ENCODE data around the gene ALDH6A1. TPM values are rescaled to one million over a fixed set of nuclear protein-coding genes. Genes with fewer than 3 reads are reported as not detected.

Gene ALDH6A1
- total RNA-seq, 1 experiment from 2014 or later, result 8.2 TPM

GRCh38 chr14:74049876-74050495, 34.3 kb downstream of the ALDH6A1 start:
- DNase-seq (ENCODE audit: low read depth), result no peak

- no peak for DNase-seq (ENCODE audit: low read depth)
Measured at GRCh38 chr14:74048281-74048680, 36.0 kb downstream of the ALDH6A1 start.

GRCh38 chr14:74045522-74045921, 38.7 kb downstream of the ALDH6A1 start:
- DNase-seq (ENCODE audit: low read depth), result no peak

DNA sequence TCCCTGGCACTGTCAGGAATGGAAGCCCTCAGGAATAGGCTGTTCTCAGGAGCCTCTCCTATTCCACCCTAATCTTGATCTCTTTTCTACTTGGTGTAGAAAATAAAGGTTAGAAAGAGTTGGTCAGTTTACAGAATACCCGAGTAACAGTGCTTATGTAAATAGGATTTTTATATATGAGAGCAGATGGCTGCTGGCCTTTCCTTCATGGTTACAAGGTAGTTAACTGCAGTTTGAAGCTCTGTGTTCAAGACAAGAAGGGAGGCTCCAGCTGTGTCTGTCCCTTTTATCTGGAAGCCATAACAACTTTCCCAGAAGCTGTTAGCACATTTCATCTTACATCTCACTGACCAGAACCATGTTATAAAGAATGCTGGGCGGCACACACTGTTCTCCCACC, 42.0 kb downstream of the ALDH6A1 start:
- no peak for DNase-seq (ENCODE audit: low read depth)

DNA sequence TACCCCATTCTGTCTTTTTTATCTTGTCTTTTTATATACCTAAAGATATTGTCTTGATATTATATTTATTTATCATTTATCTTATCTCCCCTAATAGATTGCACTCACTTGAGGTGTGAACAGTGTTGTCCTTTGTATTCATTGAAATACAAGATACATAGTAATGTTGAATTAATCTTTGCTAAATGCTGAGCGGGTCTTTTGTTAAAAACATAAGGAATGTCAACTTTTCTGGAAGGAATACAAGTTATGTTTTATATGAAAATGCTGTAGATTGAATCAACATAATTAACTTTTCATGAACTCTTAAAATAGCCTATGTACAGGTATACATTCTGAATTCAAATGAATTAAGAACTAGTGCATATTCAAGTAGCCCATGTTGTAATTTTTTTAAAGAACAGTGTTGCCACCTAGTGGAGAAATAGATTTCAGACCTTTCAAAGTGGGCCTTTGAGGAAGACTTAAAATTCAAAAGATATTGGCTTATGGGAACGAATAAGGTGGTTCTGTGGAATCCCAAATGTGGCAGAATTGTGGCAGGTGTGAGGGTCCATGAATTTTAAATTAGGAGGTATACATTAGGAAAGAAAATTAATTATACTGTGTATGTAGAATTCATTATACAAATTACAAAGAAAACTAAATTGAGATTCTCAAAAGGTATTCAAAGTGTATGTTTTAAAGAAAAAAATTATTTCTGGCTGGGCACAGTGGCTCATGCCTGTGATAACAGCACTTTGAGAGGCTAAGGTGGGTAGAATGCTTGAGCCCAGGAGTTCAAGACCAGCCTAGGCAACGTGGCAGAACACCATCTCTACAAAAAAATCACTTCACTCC, 46.0 kb downstream of the ALDH6A1 start:
- peak; percentile 55 for DNase-seq (ENCODE audit: low read depth)

GRCh38 chr14:74035556-74035955, 48.7 kb downstream of the ALDH6A1 start:
- peak; percentile 19 for DNase-seq (ENCODE audit: low read depth)

- DNase-seq (ENCODE audit: low read depth), result no peak
Measured at GRCh38 chr14:74034572-74034971, 49.7 kb downstream of the ALDH6A1 start.

DNA sequence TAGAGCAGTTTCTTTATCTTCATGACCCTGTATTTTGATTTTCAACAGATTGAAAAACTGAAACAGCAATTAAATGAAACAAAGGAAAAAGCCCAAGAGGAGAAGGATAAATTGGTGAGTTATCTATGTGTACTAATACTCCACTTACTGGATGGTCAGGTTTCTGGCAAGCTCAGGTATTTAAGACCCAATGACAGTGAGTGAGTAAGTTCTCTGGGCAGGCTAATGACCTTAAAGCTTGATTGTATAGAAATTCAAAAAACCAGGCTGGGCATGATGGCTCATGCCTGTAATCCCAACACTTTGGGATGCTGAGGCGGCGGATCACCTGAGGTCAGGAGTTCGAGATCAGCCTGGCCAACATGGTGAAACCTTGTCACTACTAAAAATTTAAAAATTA, 55.1 kb downstream of the ALDH6A1 start:
- DNase-seq (ENCODE audit: low read depth), result no peak

GRCh38 chr14:74022346-74022745, 61.9 kb downstream of the ALDH6A1 start:
- no peak for DNase-seq (ENCODE audit: low read depth)

DNA sequence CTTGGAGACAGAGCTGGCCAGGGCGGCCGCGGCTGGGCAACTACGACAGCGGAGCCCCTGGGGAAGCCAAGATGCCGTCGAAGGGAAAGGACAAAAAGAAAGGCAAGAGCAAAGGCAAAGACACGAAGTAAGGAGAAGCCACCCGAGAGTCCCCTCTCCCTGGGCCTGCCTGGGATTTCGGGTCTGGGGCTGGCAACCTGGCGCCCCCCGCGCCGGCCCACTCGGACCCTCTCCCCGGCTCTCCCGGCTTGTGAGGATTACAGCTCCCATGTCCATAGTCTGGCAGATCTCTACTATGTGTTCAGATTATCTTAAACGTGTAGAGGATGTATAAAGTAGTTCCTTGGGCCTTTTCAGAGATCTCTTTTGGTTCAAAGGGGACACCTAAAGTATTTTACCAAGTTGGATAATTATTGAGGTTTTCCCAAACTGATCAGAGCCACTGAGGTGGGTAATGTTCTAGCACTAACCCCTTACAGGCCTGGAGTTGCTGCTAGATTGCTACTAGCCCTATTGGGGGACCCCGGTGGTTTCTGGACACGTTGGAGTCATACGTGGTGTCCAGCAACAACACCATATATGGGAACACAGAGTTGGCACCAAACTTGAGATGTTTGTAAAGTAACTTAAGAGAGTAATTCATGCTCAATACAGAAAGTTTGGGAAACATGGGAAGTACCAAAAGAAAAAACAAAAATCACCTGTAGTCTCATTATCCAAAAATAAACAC, 64.7 kb downstream of the ALDH6A1 start:
- DNase-seq (ENCODE audit: low read depth), result peak; percentile 33

- DNase-seq (ENCODE audit: low read depth), result peak; percentile 84
Measured at GRCh38 chr14:74018586-74019407, 65.5 kb downstream of the ALDH6A1 start, which contains the start of the genes BBOF1 and ENTPD5. Gene BBOF1 (plus strand): TSS chr14:74019349. CDS start chr14:74019479, 130 bp downstream. Gene ENTPD5 (minus strand): TSS chr14:74019288. CDS start chr14:73988102, 31,186 bp downstream.

DNA sequence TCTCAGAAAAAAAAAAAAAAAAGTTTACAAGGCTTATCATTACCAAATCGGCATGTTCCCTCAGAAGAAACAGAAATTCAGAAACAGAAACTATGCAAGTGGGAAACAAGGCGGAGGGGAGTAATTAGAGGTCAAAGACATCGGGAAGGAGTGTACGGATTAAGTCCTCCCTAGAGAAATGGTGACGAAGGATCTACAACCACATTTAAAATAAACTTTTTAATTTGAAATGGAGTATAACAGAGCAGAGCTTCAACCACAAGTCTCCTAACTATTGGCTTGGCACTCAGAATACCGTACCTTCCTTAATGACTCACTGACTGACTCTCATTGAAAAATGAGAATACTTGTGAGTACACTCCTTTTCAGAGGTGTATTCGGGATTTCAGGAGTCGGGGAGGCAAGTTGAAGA, 66.1 kb downstream of the ALDH6A1 start:
- peak; percentile 65 for DNase-seq (ENCODE audit: low read depth)

GRCh38 chr14:74015963-74016362, 68.3 kb downstream of the ALDH6A1 start:
- no peak for DNase-seq (ENCODE audit: low read depth)

DNA sequence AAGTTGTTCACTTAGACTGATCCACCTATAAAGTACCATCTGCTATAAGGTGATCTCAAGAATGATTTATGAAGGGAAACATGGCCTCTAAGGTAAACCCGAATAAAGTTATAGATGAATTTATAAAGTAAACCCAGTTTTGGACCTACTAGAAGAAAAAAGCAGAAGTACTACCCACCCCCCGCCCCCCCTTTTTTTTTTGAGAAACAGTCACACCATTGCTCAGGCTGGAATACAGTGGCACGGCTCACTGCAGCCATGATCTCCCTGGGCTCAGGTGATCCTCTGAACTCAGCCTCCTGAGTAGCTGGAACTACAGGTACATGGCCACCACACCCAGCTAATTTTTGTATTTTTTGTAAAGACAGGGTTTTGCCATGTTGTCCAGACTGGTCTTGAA, 69.1 kb downstream of the ALDH6A1 start:
- no peak for DNase-seq (ENCODE audit: low read depth)

DNA sequence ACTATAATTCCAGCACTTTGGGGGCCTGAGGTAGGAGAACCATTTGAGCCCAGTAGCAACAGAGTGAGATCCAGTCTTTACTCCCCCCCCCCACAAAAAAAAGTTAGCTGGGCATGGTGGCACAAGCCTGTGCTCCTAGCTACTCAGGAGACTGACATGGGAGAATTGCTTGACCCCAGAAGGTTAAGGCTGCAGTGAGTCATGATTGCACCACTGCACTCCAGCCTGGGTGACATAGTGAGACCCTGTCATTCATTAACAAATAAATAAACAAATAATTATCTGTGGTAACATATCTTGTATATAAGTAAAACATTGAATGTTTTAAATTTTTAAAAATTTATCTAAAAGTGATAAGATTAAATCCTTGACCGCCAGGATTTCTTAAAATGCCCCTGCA, 70.0 kb downstream of the ALDH6A1 start:
- peak; percentile 1 for DNase-seq (ENCODE audit: low read depth)

DNA sequence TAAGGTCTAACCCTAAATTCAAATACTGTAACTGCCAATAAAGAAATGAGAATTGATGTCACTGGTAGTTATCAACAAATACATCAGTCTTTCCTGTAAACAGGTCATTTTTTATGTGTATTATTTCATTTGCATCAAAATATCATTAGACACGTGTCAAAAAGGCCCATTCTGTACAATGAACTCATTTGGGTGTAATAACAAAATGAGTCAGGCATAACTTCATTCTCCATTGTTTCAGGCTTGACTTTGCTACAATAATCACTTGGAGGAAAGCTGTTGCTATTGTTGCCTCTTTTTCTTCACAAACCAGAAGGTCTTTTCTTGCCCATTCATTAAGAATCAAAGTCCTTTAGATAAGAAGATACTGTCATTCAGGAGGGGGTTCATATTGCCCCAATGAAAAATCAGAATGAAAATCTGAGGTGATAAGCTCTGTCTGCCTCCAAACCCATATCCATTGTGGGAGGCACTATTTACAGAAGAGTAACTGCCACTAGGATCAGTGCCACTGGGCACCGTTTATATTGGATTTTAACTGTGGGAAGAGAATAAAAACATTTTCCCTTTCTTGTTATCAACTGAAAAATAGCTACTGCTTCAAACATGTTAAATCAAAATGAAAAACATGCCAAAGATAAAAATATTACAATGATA, 75.3 kb downstream of the ALDH6A1 start:
- no peak for DNase-seq (ENCODE audit: low read depth)

All from LHCN-M2 (cell line).